ENCODE measurements around the gene E2F2. TPM values are rescaled to one million over a fixed set of nuclear protein-coding genes. Genes with fewer than 3 reads are reported as not detected.

E2F2 gene
- total RNA-seq, 1 donor from 2014 or later = 9.4 TPM

- peaks cover 11% of the 10 kb centered on the region for H3K36me3 Mint-ChIP-seq
- no peaks in the 10 kb centered on the region for H3K9me3 Mint-ChIP-seq
- H3K4me3 Mint-ChIP-seq = peak overlapping the region; percentile 94
- no peak for DNase-seq (ENCODE audit: extremely low spot score, unreplicated experiment)
- peaks cover 54% of the 10 kb centered on the region for H3K4me1 Mint-ChIP-seq (ENCODE audit: unreplicated experiment)
- no peak for TF ChIP-seq CTCF (conservative IDR thresholded peaks at IDR 0.05)
- peaks cover 3% of the 10 kb centered on the region for H3K27me3 Mint-ChIP-seq
- H3K27ac Mint-ChIP-seq = peak overlapping the region; percentile 99
These were observed 30.7 kb upstream of the E2F2 start for GRCh38 chr1:23561813-23562100.

GRCh38 chr1:23561076-23561812, 30.2 kb upstream of the E2F2 start:
- Mint-ChIP-seq H3K9me3 (no peaks in the 10 kb centered on the region), H3K27me3 (peaks cover 3% of the 10 kb centered on the region), H3K27ac (peak overlapping the region; percentile 99), H3K36me3 (peaks cover 15% of the 10 kb centered on the region), H3K4me3 (peak overlapping the region; percentile 94), H3K4me1 (ENCODE audit: unreplicated experiment) (peaks cover 55% of the 10 kb centered on the region)
- TF ChIP-seq CTCF (conservative IDR thresholded peaks at IDR 0.05) = no peak
- no peak for DNase-seq (ENCODE audit: extremely low spot score, unreplicated experiment)

GRCh38 chr1:23559985-23560741, 29.1 kb upstream of the E2F2 start:
- no peak for TF ChIP-seq CTCF (conservative IDR thresholded peaks at IDR 0.05)
- Mint-ChIP-seq H3K4me1 (ENCODE audit: unreplicated experiment) (peaks cover 56% of the 10 kb centered on the region), H3K27ac (peak overlapping the region; percentile 99), H3K27me3 (peaks cover 8% of the 10 kb centered on the region), H3K9me3 (no peaks in the 10 kb centered on the region), H3K4me3 (peak overlapping the region; percentile 94), H3K36me3 (peaks cover 15% of the 10 kb centered on the region)
- DNase-seq (ENCODE audit: extremely low spot score, unreplicated experiment) = no peak

GRCh38 chr1:23559136-23559984, 28.3 kb upstream of the E2F2 start, which contains the start of gene ID3:
Gene ID3, minus strand, starts transcription at chr1:23559501. Its CDS starts 75 bp downstream, at chr1:23559426.
- peak within 1 kb of the TSS; percentile 99 for H3K27ac Mint-ChIP-seq
- no peaks in the 10 kb centered on the region for H3K9me3 Mint-ChIP-seq
- peaks cover 53% of the 10 kb centered on the region for H3K4me1 Mint-ChIP-seq (ENCODE audit: unreplicated experiment)
- DNase-seq (ENCODE audit: extremely low spot score, unreplicated experiment) = peak; percentile 98
- H3K4me3 Mint-ChIP-seq = peak within 1 kb of the TSS; percentile 94
- H3K27me3 Mint-ChIP-seq = peaks cover 8% of the 10 kb centered on the region
- H3K36me3 Mint-ChIP-seq = peaks cover 15% of the 10 kb centered on the region
- no peak for TF ChIP-seq CTCF (conservative IDR thresholded peaks at IDR 0.05)

GRCh38 chr1:23558872-23559135, 27.8 kb upstream of the E2F2 start:
- H3K9me3 Mint-ChIP-seq = no peaks in the 10 kb centered on the region
- H3K27ac Mint-ChIP-seq = peak overlapping the region; percentile 99
- H3K27me3 Mint-ChIP-seq = peaks cover 8% of the 10 kb centered on the region
- peaks cover 53% of the 10 kb centered on the region for H3K4me1 Mint-ChIP-seq (ENCODE audit: unreplicated experiment)
- DNase-seq (ENCODE audit: extremely low spot score, unreplicated experiment) = no peak
- peak overlapping the region; percentile 94 for H3K4me3 Mint-ChIP-seq
- peaks cover 15% of the 10 kb centered on the region for H3K36me3 Mint-ChIP-seq
- TF ChIP-seq CTCF (conservative IDR thresholded peaks at IDR 0.05) = no peak
